CD4-positive, alpha-beta T cell treated with Interleukin-4 for 4 hours (primary cell): ENCODE measurements around the gene KRTAP10-11.
"Not testable (repeated sequence)": the region's sequence is repeated elsewhere in the genome, so short reads cannot be mapped to it uniquely, and the experiment has no call there.

Source experiments
- DNase-seq: peaks from one replicate; pipeline ENCODE4 v3.0.0-alpha.2; 2020

The KRTAP10-11 gene

GRCh38 chr21:44646366-44647221, at the start of gene KRTAP10-11:
KRTAP10-11 (plus strand) TSS chr21:44646414; CDS start chr21:44646459, 45 bp downstream.
- DNase-seq = not testable (repeated sequence)

- no peak for DNase-seq
Measured at GRCh38 chr21:44598061-44598460, 48.2 kb upstream of the KRTAP10-11 start.

GRCh38 chr21:44599264-44600029, 46.8 kb upstream of the KRTAP10-11 start:
- DNase-seq = no peak

GRCh38 chr21:44600118-44600978, 45.9 kb upstream of the KRTAP10-11 start, which contains the start of gene KRTAP10-7:
KRTAP10-7 (plus strand) TSS chr21:44600597; CDS start chr21:44600622, 25 bp downstream.
- DNase-seq = not testable (repeated sequence)

GRCh38 chr21:44601091-44601490, 45.1 kb upstream of the KRTAP10-11 start:
- DNase-seq = not testable (repeated sequence)

GRCh38 chr21:44601596-44602462, 44.4 kb upstream of the KRTAP10-11 start:
- DNase-seq = no peak

GRCh38 chr21:44602463-44602850, 43.8 kb upstream of the KRTAP10-11 start:
- no peak for DNase-seq

- no peak for DNase-seq
Measured at GRCh38 chr21:44603109-44603875, 42.9 kb upstream of the KRTAP10-11 start.

- no peak for DNase-seq
Measured at GRCh38 chr21:44603911-44604310, 42.3 kb upstream of the KRTAP10-11 start.

- DNase-seq = no peak
Measured at GRCh38 chr21:44606495-44606894, 39.7 kb upstream of the KRTAP10-11 start.

GRCh38 chr21:44609193-44609592, 37.0 kb upstream of the KRTAP10-11 start:
- DNase-seq = no peak

- DNase-seq = not testable (repeated sequence)
Measured at GRCh38 chr21:44610157-44610843, 35.9 kb upstream of the KRTAP10-11 start.

- no peak for DNase-seq
Measured at GRCh38 chr21:44611551-44611950, 34.7 kb upstream of the KRTAP10-11 start.

GRCh38 chr21:44612029-44612486, 34.2 kb upstream of the KRTAP10-11 start, which contains the start of gene KRTAP10-8:
KRTAP10-8 (plus strand) TSS chr21:44612079; CDS start chr21:44612101, 22 bp downstream.
- DNase-seq = no peak

- no peak for DNase-seq
Measured at GRCh38 chr21:44612669-44613229, 33.5 kb upstream of the KRTAP10-11 start.

- no peak for DNase-seq
Measured at GRCh38 chr21:44613386-44614155, 32.6 kb upstream of the KRTAP10-11 start.

- no peak for DNase-seq
Measured at GRCh38 chr21:44614161-44614631, 32.0 kb upstream of the KRTAP10-11 start.

- DNase-seq = no peak
Measured at GRCh38 chr21:44614961-44615391, 31.2 kb upstream of the KRTAP10-11 start.

- DNase-seq = no peak
Measured at GRCh38 chr21:44615466-44615865, 30.7 kb upstream of the KRTAP10-11 start.
